HG03064 (cell line): Measurements from ENCODE around the gene CACUL1.
"Not testable (repeated sequence)": the region's sequence is repeated elsewhere in the genome, so short reads cannot be mapped to it uniquely, and the experiment has no call there.

ENCODE experiments used
- ATAC-seq: cut with Tn5 transposase; IDR thresholded peaks from one replicate; pipeline ENCODE4 v1.9.1; 2021; ENCODE audit warnings: low read depth; ENCODE audit not compliant: unreplicated experiment

Gene CACUL1

GRCh38 chr10:118769898-118770600 is 15.3 kb upstream of the CACUL1 start:
- ATAC-seq, result no peak

- no peak for ATAC-seq
Measured at GRCh38 chr10:118768041-118768919, 13.5 kb upstream of the CACUL1 start.

DNA sequence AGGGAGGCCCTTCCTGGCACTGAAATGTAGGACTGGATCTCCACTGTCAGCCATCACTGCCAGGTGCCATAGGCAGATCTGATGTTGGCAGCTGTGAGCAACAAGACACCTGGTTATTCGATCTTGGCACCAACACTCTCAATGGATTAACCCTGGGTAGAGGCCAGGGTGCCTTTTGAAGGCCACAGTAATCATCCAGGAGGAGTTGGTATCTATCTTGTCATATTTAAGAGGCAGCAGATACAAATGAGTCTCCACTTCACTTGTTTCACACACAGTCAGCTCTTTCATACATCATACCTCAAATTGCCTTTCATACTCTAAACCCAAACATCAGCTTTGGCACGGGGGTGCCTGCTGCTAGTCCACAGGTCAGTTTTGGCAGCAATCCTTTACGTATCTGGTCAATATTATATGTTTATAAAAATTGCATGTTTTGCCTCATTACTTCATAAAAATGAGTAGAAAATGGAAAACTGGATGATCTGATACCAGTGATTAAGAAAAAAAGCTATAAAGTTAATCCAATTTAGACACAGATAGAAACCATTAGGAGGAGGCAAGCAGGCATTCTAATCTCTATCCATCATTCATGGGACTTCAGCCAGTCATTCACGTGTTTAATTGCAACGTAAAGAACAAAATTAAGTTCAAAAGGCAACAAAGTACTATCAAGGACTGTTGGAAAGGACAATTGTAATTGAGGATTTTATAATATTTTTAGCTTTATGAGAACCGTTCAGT is 12.7 kb upstream of the CACUL1 start:
- ATAC-seq, result no peak

DNA sequence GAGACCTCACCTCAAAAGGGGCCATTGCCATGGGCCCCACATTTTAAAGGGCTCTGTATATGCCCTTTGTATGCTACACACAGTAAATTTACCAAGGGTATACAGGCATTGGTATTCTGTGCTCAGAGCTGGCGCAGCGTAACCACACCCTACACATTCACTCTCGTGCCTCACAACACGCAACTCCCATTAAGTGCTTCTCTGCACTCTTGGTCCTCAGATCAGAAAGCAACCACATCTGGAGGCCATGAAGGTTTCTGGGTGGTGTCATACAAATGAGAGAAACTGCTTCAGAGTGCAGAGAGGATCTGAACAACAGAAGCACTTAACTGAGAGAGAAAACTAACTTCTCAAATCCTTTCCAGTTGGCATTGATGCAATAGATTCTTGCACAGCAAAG is 9.4 kb upstream of the CACUL1 start:
- ATAC-seq, result no peak

GRCh38 chr10:118763202-118763988 is 8.6 kb upstream of the CACUL1 start:
- ATAC-seq, result no peak

DNA sequence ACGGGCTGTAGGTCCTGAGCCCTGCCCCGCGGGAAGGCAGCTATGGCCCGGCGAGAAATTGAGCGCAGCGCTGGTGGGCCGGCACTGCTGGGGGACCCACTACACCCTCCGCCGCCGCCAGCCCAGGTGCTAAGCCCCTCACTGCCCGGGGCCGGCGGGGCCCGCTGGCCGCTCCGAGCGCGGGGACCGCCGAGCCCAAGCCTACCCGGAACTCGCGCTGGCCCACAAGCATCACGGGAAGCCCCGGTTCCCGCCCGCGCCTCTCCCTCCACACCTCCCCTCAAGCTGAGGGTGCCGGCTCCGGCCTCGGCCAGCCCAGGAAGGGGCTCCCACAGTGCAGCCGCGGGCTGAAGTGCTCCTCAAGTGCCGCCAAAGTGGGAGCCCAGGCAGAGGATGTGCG is 5.5 kb upstream of the CACUL1 start:
- no peak for ATAC-seq

GRCh38 chr10:118758449-118758848 is 3.7 kb upstream of the CACUL1 start:
- no peak for ATAC-seq

DNA sequence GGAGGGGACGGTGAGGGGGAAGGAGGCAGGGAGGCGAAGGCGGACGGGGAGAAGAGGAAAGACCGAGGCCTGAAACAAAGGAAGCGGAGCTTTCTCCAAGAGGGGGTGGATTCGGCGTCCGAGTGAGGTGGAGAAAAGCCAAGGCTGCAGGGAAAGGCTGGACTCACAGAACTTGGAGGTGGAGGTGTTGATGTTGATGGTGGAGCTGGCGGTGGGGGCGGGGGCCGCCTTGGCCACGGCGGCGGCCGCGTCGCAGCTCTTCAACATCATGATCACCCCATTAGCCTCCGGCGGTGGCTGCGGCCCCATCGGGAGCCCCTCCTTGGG is 578 bp downstream of the CACUL1 start:
- peak; percentile 17 for ATAC-seq

GRCh38 chr10:118753331-118754228 is 1.2 kb downstream of the CACUL1 start:
- peak; percentile 13 for ATAC-seq

GRCh38 chr10:118752409-118752808 is 2.4 kb downstream of the CACUL1 start:
- no peak for ATAC-seq

GRCh38 chr10:118751265-118751664 is 3.5 kb downstream of the CACUL1 start:
- no peak for ATAC-seq

DNA sequence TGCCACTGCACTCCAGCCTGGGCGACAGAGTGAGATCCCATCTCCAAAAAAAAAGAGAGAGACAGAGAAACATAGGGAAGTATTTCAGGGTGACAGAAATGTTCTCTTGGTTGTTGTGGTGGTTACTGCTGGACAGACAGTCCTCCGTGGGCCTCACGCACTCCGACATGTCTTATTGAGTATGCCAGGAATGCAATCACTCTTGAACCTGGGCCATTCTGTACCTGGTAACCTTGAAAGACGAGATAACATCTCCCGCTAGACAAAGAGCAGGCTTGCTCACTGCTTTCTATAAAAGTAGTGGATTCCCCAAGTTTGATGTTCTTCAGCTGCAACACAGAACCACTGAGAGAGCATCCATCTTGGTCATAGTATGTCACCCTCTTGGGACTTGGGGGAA is 6.7 kb downstream of the CACUL1 start:
- ATAC-seq, result no peak

DNA sequence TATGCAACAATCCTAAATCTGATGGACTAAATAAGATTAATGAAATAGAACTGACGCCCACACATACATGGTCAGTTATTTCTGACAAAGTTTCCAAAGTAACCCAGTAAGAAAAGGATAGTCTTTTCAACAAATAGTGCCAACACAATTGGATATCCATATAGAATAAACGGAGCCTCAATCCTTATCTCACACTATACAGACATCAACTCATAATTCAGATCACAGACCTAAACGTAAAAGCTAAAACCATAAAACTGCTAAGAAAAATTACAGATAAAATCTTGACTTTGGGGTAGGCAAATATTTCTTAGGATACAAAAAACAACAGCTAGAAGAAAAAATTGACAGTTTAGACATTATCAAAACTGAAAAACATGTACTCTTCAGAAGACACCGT is 8.5 kb downstream of the CACUL1 start:
- ATAC-seq, result no peak

DNA sequence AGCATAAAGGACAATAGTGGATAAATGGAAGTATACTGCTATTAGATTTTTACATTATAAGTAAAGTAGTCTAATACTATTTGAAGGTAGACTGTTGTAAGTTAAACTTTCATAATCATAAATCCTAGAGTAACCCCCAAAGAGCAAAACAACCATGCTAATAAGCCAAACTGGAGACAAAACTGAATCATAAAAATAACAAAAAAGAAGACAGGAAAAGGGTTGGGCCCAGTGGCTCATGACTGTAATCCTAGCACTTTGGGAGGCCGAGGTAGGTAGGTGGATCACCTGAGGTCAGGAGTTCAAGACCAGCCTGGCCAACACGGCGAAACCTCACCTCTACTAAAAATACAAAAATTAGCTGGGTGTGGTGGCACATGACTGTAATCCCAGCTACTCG is 9.7 kb downstream of the CACUL1 start:
- ATAC-seq, result no peak

DNA sequence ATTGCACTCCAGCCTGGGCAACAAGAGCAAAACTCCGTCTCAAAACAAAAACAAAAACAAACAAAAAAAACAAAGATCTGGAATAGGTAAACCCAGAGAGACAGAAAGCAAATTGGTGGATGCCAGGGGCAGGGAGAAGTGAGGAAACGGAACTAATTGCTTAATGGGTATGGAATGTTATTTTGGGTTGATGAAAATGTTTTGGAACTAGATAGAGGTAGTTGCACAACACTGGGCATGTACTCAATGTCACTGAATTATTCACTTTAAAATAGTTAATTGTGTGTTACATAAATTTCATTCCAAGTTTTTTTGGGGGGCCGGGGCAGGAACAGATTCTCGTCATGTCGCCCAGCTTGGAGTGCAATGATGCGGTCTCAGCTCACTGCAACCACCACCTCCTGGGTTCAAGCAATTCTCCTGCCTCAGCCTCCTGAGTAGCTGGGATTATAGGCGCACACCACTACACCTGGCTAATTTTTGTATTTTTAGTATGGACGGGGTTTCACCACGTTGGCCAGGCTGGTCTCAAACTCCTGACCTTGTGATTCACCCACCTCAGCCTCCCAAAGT is 10.3 kb downstream of the CACUL1 start:
- not testable (repeated sequence) for ATAC-seq

DNA sequence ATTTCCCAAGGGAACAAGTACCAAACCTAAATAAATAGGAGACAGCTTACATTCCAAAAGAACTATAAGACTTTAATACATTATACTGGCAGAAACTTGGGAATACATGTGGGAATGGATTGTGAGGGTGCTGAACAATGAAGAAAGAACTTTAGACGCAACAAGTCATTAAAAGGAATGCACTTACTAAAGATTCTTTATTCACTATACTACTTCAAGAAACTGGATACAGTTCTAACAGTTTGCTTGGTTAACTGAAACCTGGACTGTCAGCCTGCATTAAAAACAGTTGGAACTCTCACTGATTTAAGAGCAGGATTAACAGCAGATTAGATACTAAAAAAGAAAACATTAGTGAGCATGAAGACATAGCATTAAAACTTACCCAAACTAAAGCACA is 12.0 kb downstream of the CACUL1 start:
- no peak for ATAC-seq

- ATAC-seq, result no peak
Measured at GRCh38 chr10:118742032-118742431, 12.7 kb downstream of the CACUL1 start.

DNA sequence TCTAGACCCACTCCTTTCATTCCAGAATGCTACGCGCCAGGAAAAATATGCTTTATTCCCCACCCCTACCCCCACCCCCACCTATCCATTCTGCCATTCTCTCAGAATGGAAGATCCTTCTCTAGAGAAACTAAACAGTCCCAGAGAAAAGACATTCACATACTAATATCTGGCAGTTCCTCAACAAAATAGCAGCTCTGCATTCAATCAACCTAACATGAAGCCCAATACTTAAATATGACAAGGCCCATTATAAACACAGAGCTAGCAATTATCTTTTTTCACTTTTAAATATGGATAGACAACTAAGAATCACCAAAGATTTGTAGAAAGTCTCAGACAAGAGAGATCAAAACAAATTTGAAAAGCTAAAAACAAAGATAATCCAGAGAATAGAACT is 16.4 kb downstream of the CACUL1 start:
- no peak for ATAC-seq

DNA sequence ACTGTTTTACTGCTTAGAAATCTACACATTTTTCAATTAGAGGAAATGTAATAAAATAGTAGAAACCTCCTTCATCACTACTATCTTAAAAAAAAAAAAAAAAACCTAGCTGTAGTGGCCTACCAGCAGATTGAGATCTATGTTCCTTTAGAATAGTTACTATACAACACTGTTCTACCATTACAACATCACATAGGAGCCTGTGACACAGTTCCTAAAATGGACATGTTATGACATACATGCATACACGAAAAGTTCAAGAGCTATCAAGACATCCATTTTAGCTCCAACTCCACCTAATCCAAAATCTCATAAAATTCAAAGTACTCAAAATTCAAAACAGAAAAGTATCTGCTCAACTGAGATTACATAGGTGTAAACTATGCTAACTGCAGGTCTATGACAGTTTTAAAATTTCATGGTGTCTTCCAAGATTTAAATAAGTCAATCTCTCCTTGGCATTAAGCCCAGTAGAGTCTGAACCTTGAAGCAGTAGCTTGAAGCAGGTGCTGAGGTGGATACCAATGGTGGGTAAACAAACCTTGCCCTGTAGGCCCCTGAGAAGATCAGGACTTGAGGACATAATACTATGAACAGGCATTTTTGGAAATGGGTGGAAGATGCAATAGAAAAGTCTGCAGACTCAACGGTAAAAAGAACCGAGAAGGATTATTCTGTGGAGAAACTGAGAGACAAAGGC is 17.0 kb downstream of the CACUL1 start:
- ATAC-seq, result no peak
